ENCODE data around the gene DAND5.

DAND5 gene

DNA sequence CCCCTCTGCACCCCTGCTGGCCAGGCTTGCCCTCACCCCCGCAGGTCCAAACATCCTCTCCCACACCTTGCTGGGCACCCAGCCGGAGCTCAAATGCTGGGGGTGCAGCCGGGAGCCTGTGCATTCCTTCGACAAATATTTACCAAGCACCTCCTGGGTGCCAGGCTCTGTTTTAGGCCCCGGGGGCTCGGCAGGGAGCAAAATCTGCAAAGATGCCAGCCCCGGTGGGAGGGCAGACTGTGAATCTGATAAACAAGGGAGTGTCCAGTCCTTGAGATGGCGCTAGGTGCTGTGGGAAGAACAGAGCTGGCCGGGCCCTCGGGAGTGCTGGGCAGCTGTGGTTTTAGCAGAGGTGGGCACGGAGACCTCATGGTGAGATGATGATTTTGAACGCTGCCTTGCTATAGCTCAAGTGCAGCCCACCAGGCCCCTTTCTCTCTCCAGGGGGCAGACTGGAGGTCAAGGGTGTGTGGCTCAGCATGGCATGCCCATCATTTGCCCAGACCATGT is 36.5 kb downstream of the DAND5 start:
- H3K27ac ChIP-seq (ENCODE audit: low read depth, low read length) = no peak overlapping the region
- H3F3A ChIP-seq (ENCODE audit: control insufficient read depth, insufficient read depth) = no peaks in the 10 kb centered on the region
- no peaks in the 10 kb centered on the region; the same call in 1 of the 2 replicates for H3K27me3 ChIP-seq (ENCODE audit: control insufficient read depth, low read length)
- no peak overlapping the region for H3K4me3 ChIP-seq (ENCODE audit: low read length)
- H3K4me2 ChIP-seq (ENCODE audit: low read length) = no peak overlapping the region
- H3K9me2 ChIP-seq (replicated peaks; ENCODE audit: control insufficient read depth, low read length) = no peaks in the 10 kb centered on the region
- TF ChIP-seq EZH2phosphoT487 (IDR thresholded peaks at IDR 0.05; ENCODE audit: borderline replicate concordance, low read length) = no peak
- no peak for TF ChIP-seq CTCF (IDR thresholded peaks at IDR 0.05; ENCODE audit: low read depth, low read length, poor library complexity, severe bottlenecking)
- no peaks in the 10 kb centered on the region for H3K4me1 ChIP-seq (ENCODE audit: control insufficient read depth, low read length)
- no peaks in the 10 kb centered on the region for H3K79me2 ChIP-seq (ENCODE audit: control insufficient read depth, low read length)
- no peaks in the 10 kb centered on the region for H3K36me3 ChIP-seq (ENCODE audit: control insufficient read depth, low read length)
- no peaks in the 10 kb centered on the region for H3K9me3 ChIP-seq (ENCODE audit: control insufficient read depth, insufficient read depth, low read length)
- H4K20me1 ChIP-seq (ENCODE audit: control insufficient read depth, insufficient read depth, low read depth, low read length) = no peaks in the 10 kb centered on the region

DNA sequence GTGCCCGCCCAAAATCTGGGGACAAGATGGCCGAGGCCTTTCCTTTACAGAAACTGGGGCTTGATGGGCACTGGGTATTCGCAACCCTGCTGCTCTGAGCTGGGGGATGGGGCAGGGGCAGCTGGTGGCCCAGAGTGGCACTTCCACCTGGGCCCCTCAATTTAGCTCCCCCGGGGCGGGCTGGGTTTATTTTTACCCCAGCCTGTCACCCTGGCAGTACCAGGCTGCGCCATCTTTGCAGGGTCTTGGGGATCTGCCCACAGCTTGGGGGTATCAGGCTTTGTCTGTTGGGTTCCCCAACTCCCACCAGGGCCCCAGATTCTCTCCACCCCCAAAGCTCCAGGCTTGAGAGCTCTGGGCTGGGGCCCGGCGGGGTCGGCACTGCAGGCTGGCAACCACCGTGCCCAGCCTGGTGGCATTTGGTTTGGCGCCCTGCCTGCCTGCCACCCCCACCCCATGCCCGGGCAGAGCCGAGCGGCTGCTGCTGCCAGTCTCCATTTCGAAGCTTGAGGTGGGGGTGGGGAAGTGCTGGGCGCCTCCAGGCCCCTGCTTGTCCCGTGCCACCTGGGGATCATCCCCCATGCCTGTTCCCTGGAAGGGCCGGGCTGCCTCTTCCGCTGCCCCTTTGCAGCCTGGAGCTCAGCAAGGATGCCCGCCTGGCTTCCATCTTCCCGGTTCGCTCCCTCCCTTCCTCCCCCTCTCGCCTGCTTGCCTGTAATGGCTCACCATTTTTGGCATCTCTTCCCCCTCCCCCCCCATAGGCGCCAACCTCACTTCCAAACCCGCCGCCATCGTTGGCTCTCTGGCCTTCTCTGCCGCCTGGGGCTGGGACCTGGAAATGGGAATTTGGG is 37.3 kb downstream of the DAND5 start:
- H3K9me2 ChIP-seq (replicated peaks; ENCODE audit: control insufficient read depth, low read length) = no peaks in the 10 kb centered on the region
- H3K4me2 ChIP-seq (ENCODE audit: low read length) = no peak overlapping the region
- no peaks in the 10 kb centered on the region for H3K36me3 ChIP-seq (ENCODE audit: control insufficient read depth, low read length)
- H3K27ac ChIP-seq (ENCODE audit: low read depth, low read length) = no peak overlapping the region
- H3K27me3 ChIP-seq (ENCODE audit: control insufficient read depth, low read length) = no peaks in the 10 kb centered on the region; the same call in 1 of the 2 replicates
- no peaks in the 10 kb centered on the region for H3F3A ChIP-seq (ENCODE audit: control insufficient read depth, insufficient read depth)
- H4K20me1 ChIP-seq (ENCODE audit: control insufficient read depth, insufficient read depth, low read depth, low read length) = no peaks in the 10 kb centered on the region
- H3K4me3 ChIP-seq (ENCODE audit: low read length) = no peak overlapping the region
- H3K79me2 ChIP-seq (ENCODE audit: control insufficient read depth, low read length) = no peaks in the 10 kb centered on the region
- no peaks in the 10 kb centered on the region for H3K9me3 ChIP-seq (ENCODE audit: control insufficient read depth, insufficient read depth, low read length)
- no peak for TF ChIP-seq CTCF (IDR thresholded peaks at IDR 0.05; ENCODE audit: low read depth, low read length, poor library complexity, severe bottlenecking)
- TF ChIP-seq EZH2phosphoT487 (IDR thresholded peaks at IDR 0.05; ENCODE audit: borderline replicate concordance, low read length) = no peak
- no peaks in the 10 kb centered on the region for H3K4me1 ChIP-seq (ENCODE audit: control insufficient read depth, low read length)

- H3K4me2 ChIP-seq (ENCODE audit: low read length) = no peak overlapping the region
- H3F3A ChIP-seq (ENCODE audit: control insufficient read depth, insufficient read depth) = no peaks in the 10 kb centered on the region
- H3K9me2 ChIP-seq (replicated peaks; ENCODE audit: control insufficient read depth, low read length) = no peaks in the 10 kb centered on the region
- no peaks in the 10 kb centered on the region; the same call in none of the 2 replicates for H3K27me3 ChIP-seq (ENCODE audit: control insufficient read depth, low read length)
- H3K27ac ChIP-seq (ENCODE audit: low read depth, low read length) = no peak overlapping the region
- TF ChIP-seq CTCF (IDR thresholded peaks at IDR 0.05; ENCODE audit: low read depth, low read length, poor library complexity, severe bottlenecking) = no peak
- TF ChIP-seq EZH2phosphoT487 (IDR thresholded peaks at IDR 0.05; ENCODE audit: borderline replicate concordance, low read length) = no peak
- no peak overlapping the region for H3K4me3 ChIP-seq (ENCODE audit: low read length)
- H3K36me3 ChIP-seq (ENCODE audit: control insufficient read depth, low read length) = no peaks in the 10 kb centered on the region
- H3K79me2 ChIP-seq (ENCODE audit: control insufficient read depth, low read length) = no peaks in the 10 kb centered on the region
- no peaks in the 10 kb centered on the region for H4K20me1 ChIP-seq (ENCODE audit: control insufficient read depth, insufficient read depth, low read depth, low read length)
- H3K4me1 ChIP-seq (ENCODE audit: control insufficient read depth, low read length) = no peaks in the 10 kb centered on the region
- H3K9me3 ChIP-seq (ENCODE audit: control insufficient read depth, insufficient read depth, low read length) = no peaks in the 10 kb centered on the region
Measured at GRCh38 chr19:13007292-13008045, 38.1 kb downstream of the DAND5 start.
